H1 (cell line): ENCODE results near the gene AKR7A2. TPM values are rescaled to one million over a fixed set of nuclear protein-coding genes. Genes with fewer than 3 reads are reported as not detected.

ENCODE experiments used
- SAP30 ChIP-seq: fragments of 300-600 bp; sonication (generic); IDR thresholded peaks from 2 replicates; pipeline ENCODE4 v1.7.1; 2012; ENCODE audit warnings: low read length, moderate library complexity, mild to moderate bottlenecking, inconsistent platforms; ENCODE audit not compliant: insufficient read depth, insufficient replicate concordance
- polyA plus RNA-seq, 7 experiments: library from polyadenylated mRNA; depleted of rRNA in 3 of 7; stranded (reverse) in 5 of 7; unstranded in 2 of 7; fragments of >200 nt in 5 of 7; fragments of 200-250 nt in 2 of 7; gene quantifications; 1 replicate in 5 of 7; 2 replicates in 1 of 7; 4 replicates in 1 of 7; pipeline versions ENCODE4 v1.2.1 to v1.2.3, GENCODE V29; 2011 to 2013; ENCODE audit warnings: missing spikeins in 2 of 7, mixed read lengths in 2 of 7
- total RNA-seq: library from RNA; stranded (reverse); fragmentation: NEBNext Ultra II Directional; extraction: Animal tissue kit (Norgen Biotek cat#: 25700); gene quantifications from 2 replicates; pipeline ENCODE4 v1.2.1, GENCODE V29; 2021
- TF ChIP-seq, protein P1 (sequence below): fragments of 300-600 bp; sonication (generic); IDR thresholded peaks from 2 replicates; pipeline ENCODE4 v1.7.1; 2012; ENCODE audit warnings: low read length, moderate library complexity, mild to moderate bottlenecking, inconsistent platforms; ENCODE audit not compliant: insufficient replicate concordance

The AKR7A2 gene
- total and polyA plus RNA-seq, 2 of the 8 experiments (the other 6 are each of a cell fraction or from before 2014, with no cell fraction given), result 32.0 to 48.3 TPM

DNA sequence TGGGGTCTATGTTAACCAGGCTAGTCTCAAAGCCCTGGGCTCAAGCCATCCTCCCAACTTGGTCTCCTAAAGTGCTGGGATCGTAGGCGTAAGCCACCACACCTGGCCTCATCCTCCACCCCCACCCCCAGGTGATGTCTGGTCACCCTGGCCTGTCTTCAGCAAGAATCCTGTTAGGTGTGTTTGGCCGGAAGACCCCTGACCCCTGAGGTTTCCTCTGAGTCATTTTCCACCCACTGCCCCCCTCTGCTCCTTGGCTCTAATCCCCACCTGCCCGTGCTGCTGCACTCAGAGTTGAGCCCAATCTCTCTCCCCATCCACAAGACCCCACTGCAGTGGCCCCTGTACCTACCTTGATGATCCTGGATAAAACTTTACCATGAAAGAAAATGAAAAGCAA lies 25.3 kb upstream of the AKR7A2 start (continued):
- TF ChIP-seq, protein P1, sequence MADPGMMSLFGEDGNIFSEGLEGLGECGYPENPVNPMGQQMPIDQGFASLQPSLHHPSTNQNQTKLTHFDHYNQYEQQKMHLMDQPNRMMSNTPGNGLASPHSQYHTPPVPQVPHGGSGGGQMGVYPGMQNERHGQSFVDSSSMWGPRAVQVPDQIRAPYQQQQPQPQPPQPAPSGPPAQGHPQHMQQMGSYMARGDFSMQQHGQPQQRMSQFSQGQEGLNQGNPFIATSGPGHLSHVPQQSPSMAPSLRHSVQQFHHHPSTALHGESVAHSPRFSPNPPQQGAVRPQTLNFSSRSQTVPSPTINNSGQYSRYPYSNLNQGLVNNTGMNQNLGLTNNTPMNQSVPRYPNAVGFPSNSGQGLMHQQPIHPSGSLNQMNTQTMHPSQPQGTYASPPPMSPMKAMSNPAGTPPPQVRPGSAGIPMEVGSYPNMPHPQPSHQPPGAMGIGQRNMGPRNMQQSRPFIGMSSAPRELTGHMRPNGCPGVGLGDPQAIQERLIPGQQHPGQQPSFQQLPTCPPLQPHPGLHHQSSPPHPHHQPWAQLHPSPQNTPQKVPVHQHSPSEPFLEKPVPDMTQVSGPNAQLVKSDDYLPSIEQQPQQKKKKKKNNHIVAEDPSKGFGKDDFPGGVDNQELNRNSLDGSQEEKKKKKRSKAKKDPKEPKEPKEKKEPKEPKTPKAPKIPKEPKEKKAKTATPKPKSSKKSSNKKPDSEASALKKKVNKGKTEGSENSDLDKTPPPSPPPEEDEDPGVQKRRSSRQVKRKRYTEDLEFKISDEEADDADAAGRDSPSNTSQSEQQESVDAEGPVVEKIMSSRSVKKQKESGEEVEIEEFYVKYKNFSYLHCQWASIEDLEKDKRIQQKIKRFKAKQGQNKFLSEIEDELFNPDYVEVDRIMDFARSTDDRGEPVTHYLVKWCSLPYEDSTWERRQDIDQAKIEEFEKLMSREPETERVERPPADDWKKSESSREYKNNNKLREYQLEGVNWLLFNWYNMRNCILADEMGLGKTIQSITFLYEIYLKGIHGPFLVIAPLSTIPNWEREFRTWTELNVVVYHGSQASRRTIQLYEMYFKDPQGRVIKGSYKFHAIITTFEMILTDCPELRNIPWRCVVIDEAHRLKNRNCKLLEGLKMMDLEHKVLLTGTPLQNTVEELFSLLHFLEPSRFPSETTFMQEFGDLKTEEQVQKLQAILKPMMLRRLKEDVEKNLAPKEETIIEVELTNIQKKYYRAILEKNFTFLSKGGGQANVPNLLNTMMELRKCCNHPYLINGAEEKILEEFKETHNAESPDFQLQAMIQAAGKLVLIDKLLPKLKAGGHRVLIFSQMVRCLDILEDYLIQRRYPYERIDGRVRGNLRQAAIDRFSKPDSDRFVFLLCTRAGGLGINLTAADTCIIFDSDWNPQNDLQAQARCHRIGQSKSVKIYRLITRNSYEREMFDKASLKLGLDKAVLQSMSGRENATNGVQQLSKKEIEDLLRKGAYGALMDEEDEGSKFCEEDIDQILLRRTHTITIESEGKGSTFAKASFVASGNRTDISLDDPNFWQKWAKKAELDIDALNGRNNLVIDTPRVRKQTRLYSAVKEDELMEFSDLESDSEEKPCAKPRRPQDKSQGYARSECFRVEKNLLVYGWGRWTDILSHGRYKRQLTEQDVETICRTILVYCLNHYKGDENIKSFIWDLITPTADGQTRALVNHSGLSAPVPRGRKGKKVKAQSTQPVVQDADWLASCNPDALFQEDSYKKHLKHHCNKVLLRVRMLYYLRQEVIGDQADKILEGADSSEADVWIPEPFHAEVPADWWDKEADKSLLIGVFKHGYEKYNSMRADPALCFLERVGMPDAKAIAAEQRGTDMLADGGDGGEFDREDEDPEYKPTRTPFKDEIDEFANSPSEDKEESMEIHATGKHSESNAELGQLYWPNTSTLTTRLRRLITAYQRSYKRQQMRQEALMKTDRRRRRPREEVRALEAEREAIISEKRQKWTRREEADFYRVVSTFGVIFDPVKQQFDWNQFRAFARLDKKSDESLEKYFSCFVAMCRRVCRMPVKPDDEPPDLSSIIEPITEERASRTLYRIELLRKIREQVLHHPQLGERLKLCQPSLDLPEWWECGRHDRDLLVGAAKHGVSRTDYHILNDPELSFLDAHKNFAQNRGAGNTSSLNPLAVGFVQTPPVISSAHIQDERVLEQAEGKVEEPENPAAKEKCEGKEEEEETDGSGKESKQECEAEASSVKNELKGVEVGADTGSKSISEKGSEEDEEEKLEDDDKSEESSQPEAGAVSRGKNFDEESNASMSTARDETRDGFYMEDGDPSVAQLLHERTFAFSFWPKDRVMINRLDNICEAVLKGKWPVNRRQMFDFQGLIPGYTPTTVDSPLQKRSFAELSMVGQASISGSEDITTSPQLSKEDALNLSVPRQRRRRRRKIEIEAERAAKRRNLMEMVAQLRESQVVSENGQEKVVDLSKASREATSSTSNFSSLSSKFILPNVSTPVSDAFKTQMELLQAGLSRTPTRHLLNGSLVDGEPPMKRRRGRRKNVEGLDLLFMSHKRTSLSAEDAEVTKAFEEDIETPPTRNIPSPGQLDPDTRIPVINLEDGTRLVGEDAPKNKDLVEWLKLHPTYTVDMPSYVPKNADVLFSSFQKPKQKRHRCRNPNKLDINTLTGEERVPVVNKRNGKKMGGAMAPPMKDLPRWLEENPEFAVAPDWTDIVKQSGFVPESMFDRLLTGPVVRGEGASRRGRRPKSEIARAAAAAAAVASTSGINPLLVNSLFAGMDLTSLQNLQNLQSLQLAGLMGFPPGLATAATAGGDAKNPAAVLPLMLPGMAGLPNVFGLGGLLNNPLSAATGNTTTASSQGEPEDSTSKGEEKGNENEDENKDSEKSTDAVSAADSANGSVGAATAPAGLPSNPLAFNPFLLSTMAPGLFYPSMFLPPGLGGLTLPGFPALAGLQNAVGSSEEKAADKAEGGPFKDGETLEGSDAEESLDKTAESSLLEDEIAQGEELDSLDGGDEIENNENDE, result no peak
- TF ChIP-seq SAP30, result no peak
- TF ChIP-seq, all 59 proteins: peak for 0
